Ascending aorta (tissue), 2 donors: Measurements from ENCODE around the gene METTL24. TPM values are rescaled to one million over a fixed set of nuclear protein-coding genes. Genes with fewer than 3 reads are reported as not detected.

ENCODE experiments used
- DNase-seq, 2 donors: peaks; one replicate each; pipeline ENCODE4 v3.0.0-alpha.2; 2019; ENCODE audit warnings: low spot score in 2 of 2
- H3K27ac ChIP-seq, 2 donors: fragments of 200-600 bp; sonication (generic); one replicate each; pipeline ENCODE4 v1.5.1; 2016 to 2017; ENCODE audit warnings: mild to moderate bottlenecking in 1 of 2
- H3K27me3 ChIP-seq: fragments of 200-600 bp; sonication (generic); one replicate; pipeline ENCODE4 v1.5.1; 2017
- H3K36me3 ChIP-seq, 2 donors: fragments of 200-600 bp; sonication (generic); one replicate each; pipeline ENCODE4 v1.5.1; 2016
- H3K4me1 ChIP-seq, 2 donors: fragments of 200-600 bp; sonication (generic); one replicate each; pipeline ENCODE4 v1.5.1; 2016 to 2017; ENCODE audit warnings: mild to moderate bottlenecking in 1 of 2
- H3K4me3 ChIP-seq, 2 donors: fragments of 200-600 bp; sonication (generic); one replicate each; pipeline ENCODE4 v1.5.1; 2016 to 2017; ENCODE audit warnings: mild to moderate bottlenecking in 1 of 2
- H3K9me3 ChIP-seq, 2 donors: fragments of 200-600 bp; sonication (generic); one replicate each; pipeline ENCODE4 v1.5.1; 2016
- intact Hi-C: fragments of 100-400 bp; cut with DNase I; formaldehyde crosslinking; loops from one replicate; pipeline ENCODE4 v1.15.1; 2023
- total RNA-seq: library from RNA; depleted of rRNA; stranded (reverse); fragments of >200 nt; gene quantifications from one replicate; pipeline ENCODE4 v1.1.0, GENCODE V29; 2016
- TF ChIP-seq, protein P1 (sequence below), 3 experiments: fragments of 200-600 bp in 2 of 3; fragments of 450-650 bp in 1 of 3; sonication (generic) in 2 of 3; IDR thresholded peaks; one replicate each; pipeline ENCODE4 v1.5.1; 2016 to 2019; ENCODE audit warnings: antibody characterized with exemption in 3 of 3, mild to moderate bottlenecking in 1 of 3, moderate library complexity in 1 of 3

Gene METTL24
- total RNA-seq, 1 donor from 2014 or later, result 2.0 TPM

DNA sequence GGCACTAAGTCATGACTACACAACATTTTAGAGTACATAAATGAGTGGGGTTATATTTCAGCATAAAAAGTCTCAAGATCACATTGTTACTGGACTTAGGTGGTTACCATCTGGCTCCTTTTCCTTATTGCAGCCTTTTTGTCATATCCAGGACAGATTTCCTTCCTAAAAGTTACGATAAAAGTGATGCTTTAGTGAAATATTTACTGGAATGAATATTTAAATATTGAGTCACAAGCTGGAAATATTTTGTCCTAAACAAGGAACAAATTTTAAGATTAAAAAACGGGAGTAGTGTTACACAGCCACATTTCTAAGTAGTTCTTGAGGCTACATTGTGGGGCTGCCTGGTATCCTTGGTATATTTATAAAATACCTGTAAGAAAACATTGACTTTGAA, 125.7 kb downstream of the METTL24 start:
- TF ChIP-seq, protein P1, sequence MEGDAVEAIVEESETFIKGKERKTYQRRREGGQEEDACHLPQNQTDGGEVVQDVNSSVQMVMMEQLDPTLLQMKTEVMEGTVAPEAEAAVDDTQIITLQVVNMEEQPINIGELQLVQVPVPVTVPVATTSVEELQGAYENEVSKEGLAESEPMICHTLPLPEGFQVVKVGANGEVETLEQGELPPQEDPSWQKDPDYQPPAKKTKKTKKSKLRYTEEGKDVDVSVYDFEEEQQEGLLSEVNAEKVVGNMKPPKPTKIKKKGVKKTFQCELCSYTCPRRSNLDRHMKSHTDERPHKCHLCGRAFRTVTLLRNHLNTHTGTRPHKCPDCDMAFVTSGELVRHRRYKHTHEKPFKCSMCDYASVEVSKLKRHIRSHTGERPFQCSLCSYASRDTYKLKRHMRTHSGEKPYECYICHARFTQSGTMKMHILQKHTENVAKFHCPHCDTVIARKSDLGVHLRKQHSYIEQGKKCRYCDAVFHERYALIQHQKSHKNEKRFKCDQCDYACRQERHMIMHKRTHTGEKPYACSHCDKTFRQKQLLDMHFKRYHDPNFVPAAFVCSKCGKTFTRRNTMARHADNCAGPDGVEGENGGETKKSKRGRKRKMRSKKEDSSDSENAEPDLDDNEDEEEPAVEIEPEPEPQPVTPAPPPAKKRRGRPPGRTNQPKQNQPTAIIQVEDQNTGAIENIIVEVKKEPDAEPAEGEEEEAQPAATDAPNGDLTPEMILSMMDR (IDR thresholded peaks at IDR 0.05), result no peak
- Histone ChIP-seq H3K36me3 (peaks cover 0 to 29% of the 10 kb centered on the region in 2 donors), H3K4me1 (peaks cover 0 to 3% of the 10 kb centered on the region in 2 donors), H3K9me3 (no peaks in the 10 kb centered on the region), H3K27ac (peak overlapping the region; percentile 6 to 54), H3K27me3 (no peaks in the 10 kb centered on the region), H3K4me3 (no peak overlapping the region)
- intact Hi-C loops, result no loop called here
- DNase-seq, result no peak

- intact Hi-C loops, result no loop called here
- Histone ChIP-seq H3K4me1 (no peaks in the 10 kb centered on the region), H3K9me3 (no peaks in the 10 kb centered on the region), H3K27ac (no peak overlapping the region), H3K36me3 (peaks cover 9 to 50% of the 10 kb centered on the region in 2 donors), H3K27me3 (no peaks in the 10 kb centered on the region), H3K4me3 (no peak overlapping the region)
- no peak for DNase-seq
- TF ChIP-seq, protein P1 (IDR thresholded peaks at IDR 0.05), result no peak
Observed at GRCh38 chr6:110226261-110226660, 131.9 kb downstream of the METTL24 start.

GRCh38 chr6:110221738-110222137, 136.4 kb downstream of the METTL24 start:
- intact Hi-C loops, result no loop called here
- H3K9me3 ChIP-seq, result no peaks in the 10 kb centered on the region
- peaks cover 35 to 62% of the 10 kb centered on the region in 2 donors for H3K36me3 ChIP-seq
- no peak overlapping the region for H3K27ac ChIP-seq
- H3K4me3 ChIP-seq, result no peak overlapping the region
- no peak for DNase-seq
- TF ChIP-seq, protein P1 (IDR thresholded peaks at IDR 0.05), result no peak
- no peaks in the 10 kb centered on the region for H3K27me3 ChIP-seq
- H3K4me1 ChIP-seq, result no peaks in the 10 kb centered on the region

- TF ChIP-seq, protein P1 (IDR thresholded peaks at IDR 0.05), result no peak
- intact Hi-C loops, result no loop called here
- no peaks in the 10 kb centered on the region for H3K9me3 ChIP-seq
- H3K27ac ChIP-seq, result no peak overlapping the region
- peaks cover 31 to 86% of the 10 kb centered on the region in 2 donors for H3K36me3 ChIP-seq
- no peaks in the 10 kb centered on the region for H3K27me3 ChIP-seq
- DNase-seq, result no peak
- no peak overlapping the region for H3K4me3 ChIP-seq
- no peaks in the 10 kb centered on the region for H3K4me1 ChIP-seq
Observed at GRCh38 chr6:110217266-110217665, 140.9 kb downstream of the METTL24 start.

GRCh38 chr6:110216140-110216539, 142.0 kb downstream of the METTL24 start:
- no peaks in the 10 kb centered on the region for H3K27me3 ChIP-seq
- H3K4me1 ChIP-seq, result no peaks in the 10 kb centered on the region
- peaks cover 42 to 90% of the 10 kb centered on the region in 2 donors for H3K36me3 ChIP-seq
- no peak for DNase-seq
- intact Hi-C loops, result no loop called here
- H3K9me3 ChIP-seq, result no peaks in the 10 kb centered on the region
- no peak overlapping the region for H3K27ac ChIP-seq
- TF ChIP-seq, protein P1 (IDR thresholded peaks at IDR 0.05), result no peak
- H3K4me3 ChIP-seq, result no peak overlapping the region

DNA sequence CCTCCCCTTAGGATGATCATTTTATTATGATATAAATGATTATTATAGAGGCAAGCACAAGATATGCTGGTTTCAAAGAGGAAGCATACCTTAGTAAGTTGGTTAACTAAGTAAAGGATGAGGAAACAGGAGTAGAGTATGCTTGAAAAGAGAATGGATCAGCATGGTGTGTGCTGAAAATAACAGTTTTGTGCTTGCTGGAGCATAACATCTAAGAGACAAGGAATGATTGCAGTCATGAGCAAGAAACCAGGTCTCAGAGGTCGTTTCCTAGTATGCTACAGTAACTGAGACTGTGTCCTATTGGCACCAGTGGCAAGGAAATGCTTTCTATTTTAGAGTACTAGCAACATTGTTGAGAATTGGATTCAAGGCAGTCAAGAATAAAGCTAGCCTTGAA, 143.8 kb downstream of the METTL24 start:
- Histone ChIP-seq H3K27me3 (no peaks in the 10 kb centered on the region), H3K9me3 (no peaks in the 10 kb centered on the region), H3K4me1 (no peaks in the 10 kb centered on the region), H3K4me3 (no peak overlapping the region), H3K36me3 (peaks cover 46 to 83% of the 10 kb centered on the region in 2 donors), H3K27ac (no peak overlapping the region)
- intact Hi-C loops, result no loop called here
- TF ChIP-seq, protein P1 (IDR thresholded peaks at IDR 0.05), result no peak
- DNase-seq, result no peak
